H1 (cell line): ENCODE results near the gene MAP3K13. TPM values are rescaled to one million over a fixed set of nuclear protein-coding genes. Genes with fewer than 3 reads are reported as not detected.

Source experiments
- MAFK ChIP-seq: IDR thresholded peaks from 2 replicates; pipeline ENCODE4 v1.6.1; 2012; ENCODE audit warnings: low read depth, mild to moderate bottlenecking, improper control_type of control experiment, low read length
- RFX5 ChIP-seq: IDR thresholded peaks from 2 replicates; pipeline ENCODE4 v1.6.1; 2011; ENCODE audit warnings: low read depth, low read length, improper control_type of control experiment, borderline replicate concordance
- RNF2 ChIP-seq: fragments of 200-900, 300-1000 bp; sonication (generic); IDR thresholded peaks from 2 replicates; pipeline ENCODE4 v1.7.1; 2016; ENCODE audit warnings: borderline replicate concordance, low read depth, mild to moderate bottlenecking, antibody characterized with exemption, low read length; ENCODE audit not compliant: poor library complexity, severe bottlenecking; ENCODE audit errors: missing control alignments
- polyA plus RNA-seq, 7 experiments: library from polyadenylated mRNA; depleted of rRNA in 3 of 7; stranded (reverse) in 5 of 7; unstranded in 2 of 7; fragments of >200 nt in 5 of 7; fragments of 200-250 nt in 2 of 7; gene quantifications; 1 replicate in 5 of 7; 2 replicates in 1 of 7; 4 replicates in 1 of 7; pipeline versions ENCODE4 v1.2.1 to v1.2.3, GENCODE V29; 2011 to 2013; ENCODE audit warnings: missing spikeins in 2 of 7, mixed read lengths in 2 of 7
- total RNA-seq: library from RNA; stranded (reverse); fragmentation: NEBNext Ultra II Directional; extraction: Animal tissue kit (Norgen Biotek cat#: 25700); gene quantifications from 2 replicates; pipeline ENCODE4 v1.2.1, GENCODE V29; 2021
- TF ChIP-seq, protein P1 (sequence below): fragments of 300-600 bp; sonication (generic); IDR thresholded peaks from 2 replicates; pipeline ENCODE4 v1.7.1; 2012; ENCODE audit warnings: low read length, moderate library complexity, mild to moderate bottlenecking, inconsistent platforms; ENCODE audit not compliant: insufficient replicate concordance
- TF ChIP-seq, protein P2 (sequence below): IDR thresholded peaks from 2 replicates; pipeline ENCODE4 v1.6.1; 2012; ENCODE audit warnings: low read length, inconsistent platforms

MAP3K13 gene
- total and polyA plus RNA-seq, 2 of the 8 experiments (the other 6 are each of a cell fraction or from before 2014, with no cell fraction given): 6.8 to 17.9 TPM

DNA sequence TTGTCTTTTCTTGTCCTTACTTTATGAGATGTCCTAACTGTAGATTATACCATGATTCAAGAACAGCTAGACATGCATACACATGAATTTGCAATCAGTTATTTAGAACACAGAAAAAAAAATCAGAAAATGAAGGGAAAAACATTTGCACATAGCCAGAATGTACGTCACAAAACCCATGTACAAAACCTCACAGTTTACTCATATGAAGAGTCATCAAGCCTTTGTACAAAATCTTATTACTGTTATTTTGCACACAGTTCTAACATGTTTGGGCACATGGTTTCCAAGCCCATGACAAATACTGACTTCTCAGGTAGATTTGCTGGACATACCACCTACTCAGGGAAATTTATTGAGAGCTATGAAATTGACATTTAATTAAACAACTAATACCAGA is 48.2 kb downstream of the MAP3K13 start (continued):
- TF ChIP-seq, protein P1, sequence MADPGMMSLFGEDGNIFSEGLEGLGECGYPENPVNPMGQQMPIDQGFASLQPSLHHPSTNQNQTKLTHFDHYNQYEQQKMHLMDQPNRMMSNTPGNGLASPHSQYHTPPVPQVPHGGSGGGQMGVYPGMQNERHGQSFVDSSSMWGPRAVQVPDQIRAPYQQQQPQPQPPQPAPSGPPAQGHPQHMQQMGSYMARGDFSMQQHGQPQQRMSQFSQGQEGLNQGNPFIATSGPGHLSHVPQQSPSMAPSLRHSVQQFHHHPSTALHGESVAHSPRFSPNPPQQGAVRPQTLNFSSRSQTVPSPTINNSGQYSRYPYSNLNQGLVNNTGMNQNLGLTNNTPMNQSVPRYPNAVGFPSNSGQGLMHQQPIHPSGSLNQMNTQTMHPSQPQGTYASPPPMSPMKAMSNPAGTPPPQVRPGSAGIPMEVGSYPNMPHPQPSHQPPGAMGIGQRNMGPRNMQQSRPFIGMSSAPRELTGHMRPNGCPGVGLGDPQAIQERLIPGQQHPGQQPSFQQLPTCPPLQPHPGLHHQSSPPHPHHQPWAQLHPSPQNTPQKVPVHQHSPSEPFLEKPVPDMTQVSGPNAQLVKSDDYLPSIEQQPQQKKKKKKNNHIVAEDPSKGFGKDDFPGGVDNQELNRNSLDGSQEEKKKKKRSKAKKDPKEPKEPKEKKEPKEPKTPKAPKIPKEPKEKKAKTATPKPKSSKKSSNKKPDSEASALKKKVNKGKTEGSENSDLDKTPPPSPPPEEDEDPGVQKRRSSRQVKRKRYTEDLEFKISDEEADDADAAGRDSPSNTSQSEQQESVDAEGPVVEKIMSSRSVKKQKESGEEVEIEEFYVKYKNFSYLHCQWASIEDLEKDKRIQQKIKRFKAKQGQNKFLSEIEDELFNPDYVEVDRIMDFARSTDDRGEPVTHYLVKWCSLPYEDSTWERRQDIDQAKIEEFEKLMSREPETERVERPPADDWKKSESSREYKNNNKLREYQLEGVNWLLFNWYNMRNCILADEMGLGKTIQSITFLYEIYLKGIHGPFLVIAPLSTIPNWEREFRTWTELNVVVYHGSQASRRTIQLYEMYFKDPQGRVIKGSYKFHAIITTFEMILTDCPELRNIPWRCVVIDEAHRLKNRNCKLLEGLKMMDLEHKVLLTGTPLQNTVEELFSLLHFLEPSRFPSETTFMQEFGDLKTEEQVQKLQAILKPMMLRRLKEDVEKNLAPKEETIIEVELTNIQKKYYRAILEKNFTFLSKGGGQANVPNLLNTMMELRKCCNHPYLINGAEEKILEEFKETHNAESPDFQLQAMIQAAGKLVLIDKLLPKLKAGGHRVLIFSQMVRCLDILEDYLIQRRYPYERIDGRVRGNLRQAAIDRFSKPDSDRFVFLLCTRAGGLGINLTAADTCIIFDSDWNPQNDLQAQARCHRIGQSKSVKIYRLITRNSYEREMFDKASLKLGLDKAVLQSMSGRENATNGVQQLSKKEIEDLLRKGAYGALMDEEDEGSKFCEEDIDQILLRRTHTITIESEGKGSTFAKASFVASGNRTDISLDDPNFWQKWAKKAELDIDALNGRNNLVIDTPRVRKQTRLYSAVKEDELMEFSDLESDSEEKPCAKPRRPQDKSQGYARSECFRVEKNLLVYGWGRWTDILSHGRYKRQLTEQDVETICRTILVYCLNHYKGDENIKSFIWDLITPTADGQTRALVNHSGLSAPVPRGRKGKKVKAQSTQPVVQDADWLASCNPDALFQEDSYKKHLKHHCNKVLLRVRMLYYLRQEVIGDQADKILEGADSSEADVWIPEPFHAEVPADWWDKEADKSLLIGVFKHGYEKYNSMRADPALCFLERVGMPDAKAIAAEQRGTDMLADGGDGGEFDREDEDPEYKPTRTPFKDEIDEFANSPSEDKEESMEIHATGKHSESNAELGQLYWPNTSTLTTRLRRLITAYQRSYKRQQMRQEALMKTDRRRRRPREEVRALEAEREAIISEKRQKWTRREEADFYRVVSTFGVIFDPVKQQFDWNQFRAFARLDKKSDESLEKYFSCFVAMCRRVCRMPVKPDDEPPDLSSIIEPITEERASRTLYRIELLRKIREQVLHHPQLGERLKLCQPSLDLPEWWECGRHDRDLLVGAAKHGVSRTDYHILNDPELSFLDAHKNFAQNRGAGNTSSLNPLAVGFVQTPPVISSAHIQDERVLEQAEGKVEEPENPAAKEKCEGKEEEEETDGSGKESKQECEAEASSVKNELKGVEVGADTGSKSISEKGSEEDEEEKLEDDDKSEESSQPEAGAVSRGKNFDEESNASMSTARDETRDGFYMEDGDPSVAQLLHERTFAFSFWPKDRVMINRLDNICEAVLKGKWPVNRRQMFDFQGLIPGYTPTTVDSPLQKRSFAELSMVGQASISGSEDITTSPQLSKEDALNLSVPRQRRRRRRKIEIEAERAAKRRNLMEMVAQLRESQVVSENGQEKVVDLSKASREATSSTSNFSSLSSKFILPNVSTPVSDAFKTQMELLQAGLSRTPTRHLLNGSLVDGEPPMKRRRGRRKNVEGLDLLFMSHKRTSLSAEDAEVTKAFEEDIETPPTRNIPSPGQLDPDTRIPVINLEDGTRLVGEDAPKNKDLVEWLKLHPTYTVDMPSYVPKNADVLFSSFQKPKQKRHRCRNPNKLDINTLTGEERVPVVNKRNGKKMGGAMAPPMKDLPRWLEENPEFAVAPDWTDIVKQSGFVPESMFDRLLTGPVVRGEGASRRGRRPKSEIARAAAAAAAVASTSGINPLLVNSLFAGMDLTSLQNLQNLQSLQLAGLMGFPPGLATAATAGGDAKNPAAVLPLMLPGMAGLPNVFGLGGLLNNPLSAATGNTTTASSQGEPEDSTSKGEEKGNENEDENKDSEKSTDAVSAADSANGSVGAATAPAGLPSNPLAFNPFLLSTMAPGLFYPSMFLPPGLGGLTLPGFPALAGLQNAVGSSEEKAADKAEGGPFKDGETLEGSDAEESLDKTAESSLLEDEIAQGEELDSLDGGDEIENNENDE: no peak
- TF ChIP-seq MAFK (no peak), RFX5 (no peak), RNF2 (no peak)
- TF ChIP-seq, protein P2, sequence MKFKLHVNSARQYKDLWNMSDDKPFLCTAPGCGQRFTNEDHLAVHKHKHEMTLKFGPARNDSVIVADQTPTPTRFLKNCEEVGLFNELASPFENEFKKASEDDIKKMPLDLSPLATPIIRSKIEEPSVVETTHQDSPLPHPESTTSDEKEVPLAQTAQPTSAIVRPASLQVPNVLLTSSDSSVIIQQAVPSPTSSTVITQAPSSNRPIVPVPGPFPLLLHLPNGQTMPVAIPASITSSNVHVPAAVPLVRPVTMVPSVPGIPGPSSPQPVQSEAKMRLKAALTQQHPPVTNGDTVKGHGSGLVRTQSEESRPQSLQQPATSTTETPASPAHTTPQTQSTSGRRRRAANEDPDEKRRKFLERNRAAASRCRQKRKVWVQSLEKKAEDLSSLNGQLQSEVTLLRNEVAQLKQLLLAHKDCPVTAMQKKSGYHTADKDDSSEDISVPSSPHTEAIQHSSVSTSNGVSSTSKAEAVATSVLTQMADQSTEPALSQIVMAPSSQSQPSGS: no peak
